ENCODE data around the gene NRROS.
"Not testable (repeated sequence)": the region's sequence is repeated elsewhere in the genome, so short reads cannot be mapped to it uniquely, and the experiment has no call there.

NRROS gene

DNA sequence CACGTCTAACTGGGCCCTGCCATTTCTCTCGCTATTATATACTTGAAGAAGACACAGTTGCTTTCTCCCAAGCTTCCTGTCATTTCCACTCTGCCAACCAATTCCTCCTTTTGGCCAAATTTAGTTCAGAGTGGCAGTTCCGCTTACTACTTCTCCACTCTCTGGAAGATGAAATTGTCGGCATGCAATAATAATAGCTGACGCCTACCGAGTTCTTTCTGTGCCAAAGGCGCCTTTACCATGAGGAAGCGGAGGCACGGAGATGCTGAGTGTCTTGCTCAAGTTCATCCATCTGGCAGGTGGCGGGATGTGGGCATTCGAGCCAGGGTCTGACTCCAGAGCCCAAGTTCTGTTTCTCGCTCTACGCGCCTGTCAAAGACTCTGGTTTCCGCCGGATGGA is 14.6 kb upstream of the NRROS start:
- no peak for DNase-seq (ENCODE audit: low read depth)

GRCh38 chr3:196625331-196625730 is 14.2 kb upstream of the NRROS start:
- DNase-seq (ENCODE audit: low read depth) = no peak

- DNase-seq (ENCODE audit: low read depth) = no peak
Measured at GRCh38 chr3:196627918-196628231, 11.6 kb upstream of the NRROS start.

DNA sequence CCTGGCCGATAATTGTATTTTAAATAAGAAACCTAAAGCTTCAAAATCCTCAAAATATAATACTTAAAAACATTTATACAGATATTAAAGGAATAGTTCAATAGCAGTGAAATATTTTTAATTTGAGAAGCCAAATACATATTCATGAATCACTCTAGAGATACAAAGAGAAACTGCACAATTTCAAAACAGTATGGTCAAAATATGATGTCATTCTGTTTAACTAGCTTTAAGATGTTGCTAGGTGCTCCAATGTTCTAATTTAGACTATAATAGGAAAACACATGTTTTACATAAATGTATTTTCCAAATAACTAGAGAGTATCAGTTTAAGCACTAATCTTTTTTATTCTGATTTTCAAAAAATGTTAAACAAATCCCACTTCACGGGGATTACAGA is 10.3 kb upstream of the NRROS start:
- DNase-seq (ENCODE audit: low read depth) = no peak

DNA sequence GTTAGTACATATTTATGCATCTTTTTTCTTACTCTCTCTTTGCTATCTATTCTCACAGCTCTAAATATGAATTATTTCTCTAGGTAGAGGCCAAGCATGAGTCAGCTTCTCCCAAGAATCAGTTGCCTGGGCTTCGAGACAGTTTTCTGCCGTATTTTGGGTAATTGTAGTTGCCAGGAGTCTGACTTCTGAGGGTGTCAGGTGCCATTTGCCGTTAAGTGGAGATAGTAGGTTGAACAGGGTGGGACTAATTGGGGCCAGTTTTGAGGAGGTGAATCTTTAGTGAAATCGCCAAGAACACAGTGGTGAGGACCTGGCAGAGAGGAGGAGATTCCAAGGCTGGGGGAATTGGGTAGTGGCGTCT is 7.8 kb upstream of the NRROS start:
- no peak for DNase-seq (ENCODE audit: low read depth)

DNA sequence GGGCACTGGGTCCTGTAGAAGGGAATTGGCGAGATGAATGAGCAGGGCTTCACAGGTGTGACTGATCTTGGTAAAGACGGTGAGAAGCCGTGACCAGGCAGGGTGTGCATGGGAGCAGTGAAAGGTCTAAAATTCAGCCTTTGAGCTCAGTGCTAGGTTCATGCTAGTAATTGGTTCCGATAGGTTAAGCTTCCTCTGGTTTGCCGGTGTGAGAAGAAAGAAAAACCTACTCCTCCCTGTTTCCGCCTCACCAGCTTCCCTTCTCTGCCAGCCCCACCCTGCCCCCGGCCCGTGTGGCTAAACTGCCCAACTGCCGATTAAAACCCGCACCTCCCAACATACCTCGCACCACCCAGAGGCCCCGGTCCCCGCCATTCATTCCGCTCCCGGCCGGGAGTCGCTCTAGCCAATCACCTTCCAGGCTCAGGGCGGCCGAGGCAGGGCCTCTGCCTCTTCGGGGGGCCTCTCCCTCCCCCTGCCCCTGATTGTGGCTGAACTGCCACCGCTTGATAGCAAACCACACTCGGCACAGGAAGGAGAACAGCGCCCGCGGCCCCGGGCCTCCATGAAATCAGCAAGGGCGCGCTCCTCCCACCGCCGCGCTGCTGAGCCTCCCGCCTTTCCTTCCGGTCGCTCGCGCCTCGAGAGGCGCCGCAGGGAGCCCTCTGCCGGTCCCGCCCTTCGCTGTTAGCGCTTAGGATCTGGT is 7.3 kb upstream of the NRROS start:
- DNase-seq (ENCODE audit: low read depth) = peak; percentile 76

DNA sequence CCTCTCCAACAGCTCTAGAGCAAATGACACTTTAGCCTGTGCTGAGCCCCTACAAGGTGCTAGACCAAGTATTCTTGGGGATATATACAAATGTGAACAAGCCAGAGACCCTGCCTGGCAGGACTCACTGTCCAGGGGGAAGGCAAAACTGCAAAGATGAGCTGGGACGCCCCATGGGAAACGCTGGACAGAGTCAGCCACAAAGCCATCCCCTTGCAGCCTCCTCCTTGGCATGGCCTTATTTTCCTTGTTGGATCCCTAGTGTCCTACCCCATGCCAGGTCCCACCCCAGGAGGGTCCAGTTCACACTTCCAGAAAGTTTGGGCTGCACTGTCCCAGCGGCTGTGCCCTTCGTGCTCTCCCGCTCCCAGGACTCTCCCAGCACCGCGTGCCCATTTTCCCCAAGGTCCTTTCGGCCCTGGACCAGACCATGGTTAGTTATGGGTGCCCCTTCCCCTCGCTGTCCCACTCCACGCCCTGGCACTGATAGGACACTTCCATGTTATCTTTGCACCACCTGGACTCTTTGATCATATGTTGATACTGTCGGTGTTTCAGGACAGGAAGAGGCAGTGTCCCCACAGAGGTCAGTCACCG is 5.8 kb upstream of the NRROS start:
- DNase-seq (ENCODE audit: low read depth) = no peak

GRCh38 chr3:196634224-196634623 is 5.3 kb upstream of the NRROS start:
- DNase-seq (ENCODE audit: low read depth) = no peak

GRCh38 chr3:196634829-196635228 is 4.7 kb upstream of the NRROS start:
- DNase-seq (ENCODE audit: low read depth) = no peak

- no peak for DNase-seq (ENCODE audit: low read depth)
Measured at GRCh38 chr3:196636369-196637349, 2.8 kb upstream of the NRROS start.

DNA sequence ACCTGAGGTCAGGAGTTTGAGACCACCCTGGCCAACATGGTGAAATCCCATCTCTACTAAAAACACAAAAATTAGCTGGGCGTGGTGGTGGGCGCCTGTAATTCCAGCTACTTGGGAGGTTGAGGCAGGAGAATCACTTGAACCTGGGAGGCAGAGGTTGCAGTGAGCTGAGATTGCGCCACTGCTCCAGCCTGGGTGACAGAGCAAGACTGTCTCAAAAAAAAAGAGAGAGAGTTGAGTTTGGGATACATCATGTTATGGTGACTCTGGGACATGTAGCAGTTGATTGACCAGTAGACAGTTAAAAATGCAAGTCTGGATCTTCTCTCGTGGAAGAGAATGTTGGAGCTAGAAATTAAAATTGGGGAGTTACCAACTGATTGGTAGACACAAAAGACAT is 1.6 kb upstream of the NRROS start:
- DNase-seq (ENCODE audit: low read depth) = not testable (repeated sequence)

DNA sequence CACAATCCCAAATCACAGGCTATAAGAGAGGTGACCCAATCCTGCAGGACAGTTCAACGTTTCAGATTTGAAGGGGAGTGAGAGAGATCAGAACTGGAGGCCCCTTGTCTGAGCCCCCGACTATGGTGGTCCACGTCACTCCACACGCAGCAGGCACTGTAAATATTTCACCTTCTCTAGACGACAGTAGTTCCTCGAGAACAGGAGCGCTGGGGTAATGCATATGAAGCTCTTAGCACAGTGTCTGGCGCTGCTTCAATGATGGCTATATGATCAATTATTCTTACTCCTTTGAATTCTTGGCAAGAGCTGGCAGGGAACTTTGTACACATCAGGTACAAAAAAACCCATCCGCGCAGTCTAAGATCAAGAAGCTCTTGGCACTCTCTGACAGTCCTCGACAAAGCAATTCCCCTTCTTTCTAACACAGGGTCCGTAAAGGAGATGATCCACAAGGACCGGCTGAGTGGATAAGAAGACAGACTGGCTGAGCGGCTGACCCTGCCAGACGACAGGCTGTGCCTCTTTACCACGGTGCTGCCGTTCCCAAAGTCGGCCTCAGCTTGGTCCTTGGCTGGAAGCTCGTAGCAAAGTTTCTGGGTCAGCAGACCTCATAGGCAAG is 522 bp upstream of the NRROS start:
- no peak for DNase-seq (ENCODE audit: low read depth)

- DNase-seq (ENCODE audit: low read depth) = no peak
Measured at GRCh38 chr3:196640297-196641018, 964 bp downstream of the NRROS start.

DNA sequence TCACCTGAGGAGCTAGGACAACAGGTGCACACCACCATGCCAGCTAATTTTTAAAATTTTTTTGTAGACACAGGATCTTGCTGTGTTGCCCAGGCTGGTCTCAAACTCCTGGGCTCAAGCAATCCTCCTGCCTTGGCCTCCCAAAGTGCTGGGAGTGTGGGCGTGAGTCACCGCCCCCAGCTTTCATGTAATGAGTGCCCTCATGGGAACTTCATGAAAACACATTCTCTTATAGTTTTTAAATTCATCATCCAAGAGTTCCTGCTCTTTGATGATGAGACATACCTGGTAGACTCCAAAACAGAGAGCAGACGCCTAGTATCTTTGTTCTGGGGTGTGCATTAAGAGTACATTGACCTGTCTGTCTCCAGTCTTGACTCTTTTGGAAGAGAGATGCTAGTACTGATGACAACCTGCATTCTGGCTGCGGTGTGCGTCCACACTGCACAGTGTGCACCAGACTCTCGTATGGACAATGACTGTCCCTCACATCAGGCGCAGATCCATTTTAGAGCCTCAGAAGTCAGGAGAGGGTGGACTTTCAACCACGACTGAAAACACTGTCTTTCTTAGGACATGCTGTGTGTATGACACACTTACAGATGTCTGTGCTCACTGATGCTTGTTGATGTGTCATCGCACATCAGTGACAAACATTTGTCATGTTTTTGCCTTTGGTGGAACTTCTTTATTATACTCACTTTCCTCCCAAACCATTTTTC is 2.0 kb downstream of the NRROS start:
- DNase-seq (ENCODE audit: low read depth) = no peak

- no peak for DNase-seq (ENCODE audit: low read depth)
Measured at GRCh38 chr3:196642434-196642833, 2.9 kb downstream of the NRROS start.

GRCh38 chr3:196643201-196643749 is 3.8 kb downstream of the NRROS start:
- DNase-seq (ENCODE audit: low read depth) = peak; percentile 43

DNA sequence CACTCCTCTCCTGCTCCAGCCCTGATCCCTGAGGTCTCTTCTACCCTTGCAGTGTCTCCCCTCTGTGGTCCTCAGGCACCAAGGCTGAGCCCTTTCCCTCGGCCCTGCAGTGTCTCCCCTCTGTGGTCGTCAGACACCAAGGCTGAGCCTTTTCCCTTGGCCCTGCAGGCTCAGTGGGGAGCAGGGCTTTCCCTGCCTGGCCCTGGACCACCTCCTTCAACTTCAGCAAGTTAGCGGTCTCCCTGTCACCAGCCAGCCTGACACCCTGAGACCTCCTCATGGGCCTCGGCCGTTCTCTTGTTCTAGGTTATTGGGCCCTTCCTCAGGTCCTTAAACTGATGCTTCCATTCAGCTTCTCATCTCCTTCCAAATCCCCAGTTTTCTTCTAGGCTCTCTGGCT is 4.3 kb downstream of the NRROS start:
- no peak for DNase-seq (ENCODE audit: low read depth)

DNA sequence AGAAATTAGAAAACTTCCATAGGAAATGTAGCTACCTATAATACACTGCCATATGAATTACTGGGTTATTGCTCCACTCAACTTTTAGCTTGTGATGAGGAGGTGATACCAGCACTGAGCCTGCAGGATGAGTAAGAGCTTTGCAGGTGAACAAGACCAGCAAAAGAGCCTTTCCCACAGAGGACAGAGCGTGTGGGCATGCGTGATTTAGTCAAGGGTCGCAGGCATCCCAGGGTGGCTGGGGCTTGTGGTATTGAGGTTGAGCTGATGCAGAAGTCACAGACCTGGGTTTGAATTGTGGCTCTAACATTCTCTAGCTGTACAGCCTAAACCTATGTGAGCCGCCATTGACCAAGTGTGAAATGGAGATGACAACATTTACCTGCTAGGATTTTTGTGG is 5.6 kb downstream of the NRROS start:
- DNase-seq (ENCODE audit: low read depth) = no peak

DNA sequence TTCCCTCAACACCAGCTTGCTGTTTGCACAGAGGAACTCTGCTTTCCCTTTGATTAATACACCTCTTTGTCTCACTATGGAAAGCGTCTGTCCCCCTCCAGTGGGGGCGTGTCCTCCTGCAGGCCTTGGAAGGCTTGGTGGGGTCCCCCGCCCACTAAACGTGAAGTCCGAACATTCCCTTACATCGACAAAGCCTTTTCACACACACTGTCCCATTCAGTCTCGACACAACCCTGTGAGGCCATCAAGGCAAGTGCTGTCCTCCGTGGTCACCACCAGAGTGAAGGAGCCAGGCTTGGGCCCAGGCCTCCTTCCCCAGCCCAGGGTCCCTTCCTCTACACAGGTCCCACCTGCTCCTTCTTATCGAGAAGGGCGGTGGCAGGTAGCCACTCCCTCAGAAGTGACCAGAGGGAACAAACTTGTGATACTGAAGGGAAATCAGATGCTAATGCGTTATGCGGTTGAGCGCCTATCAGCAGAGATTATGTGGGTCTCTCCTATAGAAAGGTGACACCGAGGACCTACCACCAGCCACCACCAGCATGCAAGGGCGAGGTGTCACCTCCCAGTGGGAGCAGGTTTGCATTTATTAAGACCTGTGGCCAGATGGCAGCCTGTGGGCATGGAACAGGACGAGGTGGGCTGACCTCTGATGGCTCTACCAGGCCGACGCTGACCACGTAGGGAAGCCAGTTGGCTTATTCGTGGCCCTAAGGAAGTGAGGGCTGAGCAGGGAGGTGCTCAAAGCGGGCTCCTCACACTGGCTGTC is 6.6 kb downstream of the NRROS start:
- no peak for DNase-seq (ENCODE audit: low read depth)

DNA sequence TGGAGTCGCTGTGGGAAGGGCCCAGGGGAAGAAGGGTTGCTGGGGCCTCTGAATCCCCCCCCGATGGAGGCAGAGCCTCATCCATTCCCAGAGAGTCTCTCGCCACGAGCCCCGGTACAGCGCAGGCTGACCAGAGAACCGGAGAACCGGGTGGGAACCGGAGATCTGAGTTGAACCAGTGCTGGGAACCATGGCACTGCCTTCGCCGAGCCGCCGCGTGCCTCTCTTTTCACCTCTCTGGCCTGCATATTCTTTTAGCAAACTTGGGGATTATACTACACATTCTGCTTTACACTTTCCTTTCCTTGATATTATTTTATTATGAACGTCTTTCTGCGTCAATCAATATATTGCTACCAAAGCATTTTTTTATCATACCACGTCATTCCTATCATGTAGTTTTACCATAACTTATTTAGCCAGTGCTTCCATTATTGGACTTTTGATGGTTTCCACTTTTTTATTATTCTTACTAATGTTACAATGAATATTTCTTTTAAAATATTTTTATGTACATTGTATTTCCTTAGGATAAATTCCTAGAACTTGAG is 7.2 kb downstream of the NRROS start:
- no peak for DNase-seq (ENCODE audit: low read depth)
